WTC11 (cell line): Measurements from ENCODE around the gene XIRP1. TPM values are rescaled to one million over a fixed set of nuclear protein-coding genes. Genes with fewer than 3 reads are reported as not detected.

Source experiments
- ATAC-seq: fragments of 200-7000 bp; cut with Tn5 transposase; 2 replicates; pipeline ENCODE4 v1.10.0; 2021; ENCODE audit warnings: mild to moderate bottlenecking, moderate library complexity
- CTCF ChIA-PET: fragments of 300-600 bp; sonication (Branson Sonifier 250); formaldehyde crosslinking; loops from one replicate; lab custom pipeline; 2021; ENCODE audit warnings: antibody characterized with exemption; lab: Charles Lee
- POLR2A ChIA-PET: fragments of 350-600 bp; sonication (Branson Sonifier 250); formaldehyde crosslinking; loops from one replicate; lab custom pipeline; 2021; ENCODE audit warnings: antibody characterized with exemption; lab: Charles Lee
- DNase-seq: peaks from one replicate; pipeline ENCODE4 v3.0.0; 2021; ENCODE audit warnings: low spot score
- H3K27ac Mint-ChIP-seq: 2 replicates; pipeline ENCODE4 v1.8.0; 2021; ENCODE audit warnings: mixed read lengths
- H3K27me3 Mint-ChIP-seq: 2 replicates; pipeline ENCODE4 v1.8.0; 2021; ENCODE audit warnings: low read depth, mild to moderate bottlenecking, moderate library complexity, mixed read lengths
- H3K36me3 Mint-ChIP-seq: 2 replicates; pipeline ENCODE4 v1.8.0; 2021; ENCODE audit warnings: mixed read lengths
- H3K4me1 Mint-ChIP-seq: 2 replicates; pipeline ENCODE4 v1.8.0; 2022; ENCODE audit warnings: mixed read lengths
- H3K4me3 Mint-ChIP-seq: 2 replicates; pipeline ENCODE4 v1.8.0; 2021; ENCODE audit warnings: mild to moderate bottlenecking, moderate library complexity, mixed read lengths
- H3K9me3 Mint-ChIP-seq: 2 replicates; pipeline ENCODE4 v1.8.0; 2021; ENCODE audit warnings: mixed read lengths
- CBFB ChIP-seq: sonication (generic); formaldehyde crosslinking; IDR thresholded peaks from 2 replicates; pipeline ENCODE4 v1.8.1; 2022; ENCODE audit warnings: mild to moderate bottlenecking, low read depth, missing genetic modification reagents
- FOXJ3 ChIP-seq: sonication (generic); formaldehyde crosslinking; IDR thresholded peaks from 2 replicates; pipeline ENCODE4 v1.9.0; 2021; ENCODE audit warnings: missing genetic modification reagents, mild to moderate bottlenecking, borderline replicate concordance
- GABPB1 ChIP-seq: sonication (generic); formaldehyde crosslinking; IDR thresholded peaks from 2 replicates; pipeline ENCODE4 v1.8.1; 2023; ENCODE audit warnings: mild to moderate bottlenecking, missing genetic modification reagents
- KAT7 ChIP-seq: sonication (generic); formaldehyde crosslinking; IDR thresholded peaks from 2 replicates; pipeline ENCODE4 v1.8.1; 2023; ENCODE audit warnings: missing genetic modification reagents, mild to moderate bottlenecking, borderline replicate concordance
- NR1H2 ChIP-seq: sonication (generic); formaldehyde crosslinking; IDR thresholded peaks from 2 replicates; pipeline ENCODE4 v1.9.0; 2021; ENCODE audit warnings: mild to moderate bottlenecking, moderate library complexity, missing genetic modification reagents
- NR2C2 ChIP-seq: sonication (generic); formaldehyde crosslinking; IDR thresholded peaks from 2 replicates; pipeline ENCODE4 v1.8.0; 2022; ENCODE audit warnings: mild to moderate bottlenecking, missing genetic modification reagents
- NR3C1 ChIP-seq: sonication (generic); formaldehyde crosslinking; conservative IDR thresholded peaks from 2 replicates; pipeline ENCODE4 v1.8.1; 2023; ENCODE audit warnings: low read depth, mild to moderate bottlenecking, missing genetic modification reagents
- PRRX2 ChIP-seq: fragments of 250-450 bp; sonication (Bioruptor Pico); IDR thresholded peaks from 2 replicates; pipeline ENCODE4 v1.8.0; 2021; ENCODE audit warnings: mild to moderate bottlenecking
- TCF7 ChIP-seq: sonication (generic); formaldehyde crosslinking; IDR thresholded peaks from 2 replicates; pipeline ENCODE4 v1.8.0; 2022; ENCODE audit warnings: mild to moderate bottlenecking, low read depth, missing genetic modification reagents, moderate library complexity
- TEAD1 ChIP-seq: sonication (generic); formaldehyde crosslinking; IDR thresholded peaks from 2 replicates; pipeline ENCODE4 v1.8.0; 2022; ENCODE audit warnings: mild to moderate bottlenecking, missing genetic modification reagents
- ZBTB21 ChIP-seq: sonication (generic); formaldehyde crosslinking; IDR thresholded peaks from 2 replicates; pipeline ENCODE4 v1.8.1; 2023; ENCODE audit warnings: mild to moderate bottlenecking, missing genetic modification reagents, borderline replicate concordance
- ZNF219 ChIP-seq: sonication (generic); formaldehyde crosslinking; IDR thresholded peaks from 2 replicates; pipeline ENCODE4 v1.8.0; 2023; ENCODE audit warnings: missing genetic modification reagents, mild to moderate bottlenecking, borderline replicate concordance
- ZNF396 ChIP-seq: fragments of 250-450 bp; sonication (Bioruptor Pico); IDR thresholded peaks from 2 replicates; pipeline ENCODE4 v1.8.0; 2021; ENCODE audit warnings: mild to moderate bottlenecking, moderate library complexity, borderline replicate concordance
- ZNF416 ChIP-seq: fragments of 250-450 bp; sonication (Bioruptor Pico); IDR thresholded peaks from 2 replicates; pipeline ENCODE4 v1.9.0; 2021; ENCODE audit warnings: mild to moderate bottlenecking, inconsistent platforms
- ZNF423 ChIP-seq: fragments of 250-450 bp; sonication (Bioruptor Pico); IDR thresholded peaks from 2 replicates; pipeline ENCODE4 v2.1.2; 2022; ENCODE audit warnings: mild to moderate bottlenecking, moderate library complexity
- total RNA-seq: library from RNA; stranded (reverse); gene quantifications from 3 replicates; pipeline ENCODE4 v1.2.3, GENCODE V29; 2021
- TF ChIP-seq, protein P1 (sequence below): fragments of 250-450 bp; sonication (Bioruptor Pico); conservative IDR thresholded peaks from 2 replicates; pipeline ENCODE4 v1.9.0; 2021; ENCODE audit warnings: mild to moderate bottlenecking
- TF ChIP-seq, protein P2 (sequence below): sonication (generic); formaldehyde crosslinking; IDR thresholded peaks from 2 replicates; pipeline ENCODE4 v1.8.0; 2022; ENCODE audit warnings: missing genetic modification reagents
- TF ChIP-seq, protein P3 (sequence below): fragments of 200-600 bp; IDR thresholded peaks from 2 replicates; pipeline ENCODE4 v1.8.0; 2022; ENCODE audit warnings: antibody characterized with exemption
- TF ChIP-seq, protein P4 (sequence below): sonication (generic); formaldehyde crosslinking; IDR thresholded peaks from 2 replicates; pipeline ENCODE4 v1.8.1; 2023; ENCODE audit warnings: mild to moderate bottlenecking, missing genetic modification reagents
- TF ChIP-seq, protein P5 (sequence below): sonication (generic); formaldehyde crosslinking; IDR thresholded peaks from 2 replicates; pipeline ENCODE4 v1.8.1; 2023; ENCODE audit warnings: mild to moderate bottlenecking, moderate library complexity, missing genetic modification reagents
- TF ChIP-seq, protein P6 (sequence below): sonication (generic); formaldehyde crosslinking; IDR thresholded peaks from 2 replicates; pipeline ENCODE4 v1.8.1; 2022; ENCODE audit warnings: low read depth, mild to moderate bottlenecking, moderate library complexity, missing genetic modification reagents, borderline replicate concordance

XIRP1 gene
- total RNA-seq, 1 experiment from 2014 or later, result not detected

DNA sequence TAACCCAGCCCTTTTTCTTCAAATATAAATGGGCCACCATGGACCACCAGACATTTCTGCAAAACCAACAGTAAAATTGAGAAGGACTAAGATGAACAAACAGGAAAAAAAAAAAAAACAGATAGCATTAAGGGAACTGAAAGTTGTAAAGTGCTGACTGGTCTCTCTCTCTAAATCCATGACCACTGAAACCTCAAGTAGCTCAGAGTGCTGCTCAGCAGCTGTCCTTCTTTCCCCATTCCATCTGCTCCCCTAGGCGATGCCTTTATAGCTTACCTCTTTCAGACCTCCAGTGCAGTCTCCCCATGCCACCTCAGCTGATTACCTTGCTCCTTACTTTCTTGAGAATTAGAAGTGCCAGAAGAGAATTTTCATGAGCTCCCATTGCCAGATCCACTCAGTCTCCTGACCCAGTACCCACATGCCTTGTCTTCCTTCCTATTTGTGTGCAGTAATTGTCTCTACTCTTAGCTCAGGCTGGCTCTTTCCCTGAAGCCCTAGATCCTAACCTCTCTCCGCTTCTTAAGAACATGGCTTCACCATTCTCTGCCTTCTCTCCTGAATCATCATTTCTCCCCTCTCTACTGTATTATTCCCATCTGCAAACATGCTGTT is 23.9 kb upstream of the XIRP1 start:
- Mint-ChIP-seq H3K4me3 (no peak overlapping the region), H3K27ac (no peak overlapping the region), H3K27me3 (no peaks in the 10 kb centered on the region), H3K36me3 (no peaks in the 10 kb centered on the region), H3K4me1 (peaks cover 6% of the 10 kb centered on the region), H3K9me3 (no peaks in the 10 kb centered on the region)
- no peak for TF ChIP-seq GABPB1
- TF ChIP-seq NR1H2 (CRISPR knock-in tag), result no peak
- TF ChIP-seq, protein P1, sequence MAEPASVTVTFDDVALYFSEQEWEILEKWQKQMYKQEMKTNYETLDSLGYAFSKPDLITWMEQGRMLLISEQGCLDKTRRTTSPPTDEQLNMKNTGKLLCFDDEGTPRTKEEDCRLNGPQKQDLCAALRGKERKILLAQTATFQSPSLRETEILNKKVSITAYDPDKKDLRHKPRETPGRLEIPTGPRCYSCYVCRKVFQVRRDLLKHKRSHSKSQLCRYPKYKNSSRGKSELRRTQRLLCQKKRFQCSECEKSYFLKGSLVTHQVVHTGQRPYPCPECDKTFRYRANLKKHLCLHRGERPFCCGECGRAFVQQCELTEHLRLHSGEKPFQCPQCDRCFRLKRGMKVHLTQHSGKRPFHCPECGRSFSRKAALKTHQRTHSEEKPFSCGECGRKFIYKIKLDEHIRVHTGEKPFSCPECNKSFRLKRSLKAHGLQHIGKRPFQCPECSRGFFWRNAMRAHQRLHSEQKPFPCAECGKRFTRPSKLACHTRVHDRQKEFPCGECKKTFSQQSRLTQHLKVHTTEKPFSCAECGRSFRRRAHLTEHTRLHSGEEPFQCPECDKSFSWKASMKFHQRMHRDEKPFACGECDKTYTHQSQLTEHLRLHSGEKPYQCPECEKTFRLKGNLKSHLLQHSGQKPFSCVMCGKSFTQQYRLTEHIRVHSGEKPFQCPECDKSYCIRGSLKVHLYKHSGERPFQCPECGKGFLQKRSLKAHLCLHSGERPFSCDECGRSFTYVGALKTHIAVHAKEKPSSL (CRISPR knock-in tag), result no peak
- no peak for TF ChIP-seq TCF7 (CRISPR knock-in tag)
- TF ChIP-seq, protein P2, sequence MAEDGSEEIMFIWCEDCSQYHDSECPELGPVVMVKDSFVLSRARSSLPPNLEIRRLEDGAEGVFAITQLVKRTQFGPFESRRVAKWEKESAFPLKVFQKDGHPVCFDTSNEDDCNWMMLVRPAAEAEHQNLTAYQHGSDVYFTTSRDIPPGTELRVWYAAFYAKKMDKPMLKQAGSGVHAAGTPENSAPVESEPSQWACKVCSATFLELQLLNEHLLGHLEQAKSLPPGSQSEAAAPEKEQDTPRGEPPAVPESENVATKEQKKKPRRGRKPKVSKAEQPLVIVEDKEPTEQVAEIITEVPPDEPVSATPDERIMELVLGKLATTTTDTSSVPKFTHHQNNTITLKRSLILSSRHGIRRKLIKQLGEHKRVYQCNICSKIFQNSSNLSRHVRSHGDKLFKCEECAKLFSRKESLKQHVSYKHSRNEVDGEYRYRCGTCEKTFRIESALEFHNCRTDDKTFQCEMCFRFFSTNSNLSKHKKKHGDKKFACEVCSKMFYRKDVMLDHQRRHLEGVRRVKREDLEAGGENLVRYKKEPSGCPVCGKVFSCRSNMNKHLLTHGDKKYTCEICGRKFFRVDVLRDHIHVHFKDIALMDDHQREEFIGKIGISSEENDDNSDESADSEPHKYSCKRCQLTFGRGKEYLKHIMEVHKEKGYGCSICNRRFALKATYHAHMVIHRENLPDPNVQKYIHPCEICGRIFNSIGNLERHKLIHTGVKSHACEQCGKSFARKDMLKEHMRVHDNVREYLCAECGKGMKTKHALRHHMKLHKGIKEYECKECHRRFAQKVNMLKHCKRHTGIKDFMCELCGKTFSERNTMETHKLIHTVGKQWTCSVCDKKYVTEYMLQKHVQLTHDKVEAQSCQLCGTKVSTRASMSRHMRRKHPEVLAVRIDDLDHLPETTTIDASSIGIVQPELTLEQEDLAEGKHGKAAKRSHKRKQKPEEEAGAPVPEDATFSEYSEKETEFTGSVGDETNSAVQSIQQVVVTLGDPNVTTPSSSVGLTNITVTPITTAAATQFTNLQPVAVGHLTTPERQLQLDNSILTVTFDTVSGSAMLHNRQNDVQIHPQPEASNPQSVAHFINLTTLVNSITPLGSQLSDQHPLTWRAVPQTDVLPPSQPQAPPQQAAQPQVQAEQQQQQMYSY (CRISPR knock-in tag), result no peak
- TF ChIP-seq ZBTB21 (CRISPR knock-in tag), result no peak
- no peak for TF ChIP-seq ZNF219 (CRISPR knock-in tag)
- TF ChIP-seq CBFB (CRISPR knock-in tag), result no peak
- TF ChIP-seq ZNF416 (CRISPR knock-in tag), result no peak
- no peak for TF ChIP-seq TEAD1
- no peak for ATAC-seq
- no peak for DNase-seq
- CTCF ChIA-PET, result interaction anchor here (0.9 to 1.3 kb wide), 4 partner anchors 25 to 162 kb away, joined by 3 to 6 read pairs (median 5); no protein-coding TSS in a partner anchor
- POLR2A ChIA-PET, result interaction anchor here (0.6 kb wide), 2 partner anchors 9 to 105 kb away, joined by 3 to 5 read pairs; no protein-coding TSS in a partner anchor

DNA sequence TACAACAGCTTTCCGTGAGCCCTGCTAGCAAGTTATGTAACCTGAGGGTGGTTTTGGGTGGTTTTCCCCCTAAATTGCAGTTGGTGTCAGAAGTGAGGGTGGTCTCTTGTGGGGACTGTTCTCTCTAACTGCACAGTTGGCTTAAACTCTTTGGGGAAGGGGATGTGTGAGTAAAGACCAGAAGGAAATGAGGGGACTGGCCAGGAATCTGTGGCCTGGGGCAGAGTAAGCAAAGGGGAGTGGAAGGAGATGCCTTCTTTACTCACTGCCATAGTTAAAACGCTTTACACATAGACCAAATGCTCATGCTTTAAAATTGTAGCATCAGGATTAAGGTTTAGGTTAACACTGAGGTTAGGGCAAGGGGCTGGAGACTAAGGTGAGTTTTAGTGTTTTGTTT is 21.2 kb upstream of the XIRP1 start:
- POLR2A ChIA-PET, result no interaction called here
- no peaks in the 10 kb centered on the region for H3K27me3 Mint-ChIP-seq
- CTCF ChIA-PET, result interaction anchor here (0.8 to 1.8 kb wide), 4 partner anchors 75 to 164 kb away, joined by 3 to 8 read pairs (median 4); no protein-coding TSS in a partner anchor
- no peaks in the 10 kb centered on the region for H3K36me3 Mint-ChIP-seq
- H3K4me3 Mint-ChIP-seq, result no peak overlapping the region
- H3K27ac Mint-ChIP-seq, result no peak overlapping the region
- ATAC-seq, result no peak
- no peak for DNase-seq
- H3K4me1 Mint-ChIP-seq, result peaks cover 20% of the 10 kb centered on the region
- H3K9me3 Mint-ChIP-seq, result peaks cover 10% of the 10 kb centered on the region; the same call in 1 of the 2 replicates
- TF ChIP-seq, protein P3, sequence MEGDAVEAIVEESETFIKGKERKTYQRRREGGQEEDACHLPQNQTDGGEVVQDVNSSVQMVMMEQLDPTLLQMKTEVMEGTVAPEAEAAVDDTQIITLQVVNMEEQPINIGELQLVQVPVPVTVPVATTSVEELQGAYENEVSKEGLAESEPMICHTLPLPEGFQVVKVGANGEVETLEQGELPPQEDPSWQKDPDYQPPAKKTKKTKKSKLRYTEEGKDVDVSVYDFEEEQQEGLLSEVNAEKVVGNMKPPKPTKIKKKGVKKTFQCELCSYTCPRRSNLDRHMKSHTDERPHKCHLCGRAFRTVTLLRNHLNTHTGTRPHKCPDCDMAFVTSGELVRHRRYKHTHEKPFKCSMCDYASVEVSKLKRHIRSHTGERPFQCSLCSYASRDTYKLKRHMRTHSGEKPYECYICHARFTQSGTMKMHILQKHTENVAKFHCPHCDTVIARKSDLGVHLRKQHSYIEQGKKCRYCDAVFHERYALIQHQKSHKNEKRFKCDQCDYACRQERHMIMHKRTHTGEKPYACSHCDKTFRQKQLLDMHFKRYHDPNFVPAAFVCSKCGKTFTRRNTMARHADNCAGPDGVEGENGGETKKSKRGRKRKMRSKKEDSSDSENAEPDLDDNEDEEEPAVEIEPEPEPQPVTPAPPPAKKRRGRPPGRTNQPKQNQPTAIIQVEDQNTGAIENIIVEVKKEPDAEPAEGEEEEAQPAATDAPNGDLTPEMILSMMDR, result no peak
- TF ChIP-seq ZNF423 (CRISPR knock-in tag) (no peak), ZNF396 (no peak), NR3C1 (CRISPR knock-in tag) (no peak), KAT7 (CRISPR knock-in tag) (no peak), PRRX2 (CRISPR knock-in tag) (no peak), FOXJ3 (CRISPR knock-in tag) (no peak), NR2C2 (no peak), CBFB (CRISPR knock-in tag) (no peak)
- TF ChIP-seq, protein P4, sequence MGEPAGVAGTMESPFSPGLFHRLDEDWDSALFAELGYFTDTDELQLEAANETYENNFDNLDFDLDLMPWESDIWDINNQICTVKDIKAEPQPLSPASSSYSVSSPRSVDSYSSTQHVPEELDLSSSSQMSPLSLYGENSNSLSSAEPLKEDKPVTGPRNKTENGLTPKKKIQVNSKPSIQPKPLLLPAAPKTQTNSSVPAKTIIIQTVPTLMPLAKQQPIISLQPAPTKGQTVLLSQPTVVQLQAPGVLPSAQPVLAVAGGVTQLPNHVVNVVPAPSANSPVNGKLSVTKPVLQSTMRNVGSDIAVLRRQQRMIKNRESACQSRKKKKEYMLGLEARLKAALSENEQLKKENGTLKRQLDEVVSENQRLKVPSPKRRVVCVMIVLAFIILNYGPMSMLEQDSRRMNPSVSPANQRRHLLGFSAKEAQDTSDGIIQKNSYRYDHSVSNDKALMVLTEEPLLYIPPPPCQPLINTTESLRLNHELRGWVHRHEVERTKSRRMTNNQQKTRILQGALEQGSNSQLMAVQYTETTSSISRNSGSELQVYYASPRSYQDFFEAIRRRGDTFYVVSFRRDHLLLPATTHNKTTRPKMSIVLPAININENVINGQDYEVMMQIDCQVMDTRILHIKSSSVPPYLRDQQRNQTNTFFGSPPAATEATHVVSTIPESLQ (CRISPR knock-in tag), result no peak
- TF ChIP-seq, protein P5, sequence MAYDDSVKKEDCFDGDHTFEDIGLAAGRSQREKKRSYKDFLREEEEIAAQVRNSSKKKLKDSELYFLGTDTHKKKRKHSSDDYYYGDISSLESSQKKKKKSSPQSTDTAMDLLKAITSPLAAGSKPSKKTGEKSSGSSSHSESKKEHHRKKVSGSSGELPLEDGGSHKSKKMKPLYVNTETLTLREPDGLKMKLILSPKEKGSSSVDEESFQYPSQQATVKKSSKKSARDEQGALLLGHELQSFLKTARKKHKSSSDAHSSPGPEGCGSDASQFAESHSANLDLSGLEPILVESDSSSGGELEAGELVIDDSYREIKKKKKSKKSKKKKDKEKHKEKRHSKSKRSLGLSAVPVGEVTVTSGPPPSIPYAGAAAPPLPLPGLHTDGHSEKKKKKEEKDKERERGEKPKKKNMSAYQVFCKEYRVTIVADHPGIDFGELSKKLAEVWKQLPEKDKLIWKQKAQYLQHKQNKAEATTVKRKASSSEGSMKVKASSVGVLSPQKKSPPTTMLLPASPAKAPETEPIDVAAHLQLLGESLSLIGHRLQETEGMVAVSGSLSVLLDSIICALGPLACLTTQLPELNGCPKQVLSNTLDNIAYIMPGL (CRISPR knock-in tag), result no peak
- TF ChIP-seq, protein P6, sequence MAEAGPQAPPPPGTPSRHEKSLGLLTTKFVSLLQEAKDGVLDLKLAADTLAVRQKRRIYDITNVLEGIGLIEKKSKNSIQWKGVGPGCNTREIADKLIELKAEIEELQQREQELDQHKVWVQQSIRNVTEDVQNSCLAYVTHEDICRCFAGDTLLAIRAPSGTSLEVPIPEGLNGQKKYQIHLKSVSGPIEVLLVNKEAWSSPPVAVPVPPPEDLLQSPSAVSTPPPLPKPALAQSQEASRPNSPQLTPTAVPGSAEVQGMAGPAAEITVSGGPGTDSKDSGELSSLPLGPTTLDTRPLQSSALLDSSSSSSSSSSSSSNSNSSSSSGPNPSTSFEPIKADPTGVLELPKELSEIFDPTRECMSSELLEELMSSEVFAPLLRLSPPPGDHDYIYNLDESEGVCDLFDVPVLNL, result no peak
